Suprapubic skin (tissue), 4 donors: ENCODE results near the gene PDE3B. TPM values are rescaled to one million over a fixed set of nuclear protein-coding genes. Genes with fewer than 3 reads are reported as not detected.
"Not testable (repeated sequence)": the region's sequence is repeated elsewhere in the genome, so short reads cannot be mapped to it uniquely, and the experiment has no call there.

Experiments used
- DNase-seq, 2 donors: peaks; one replicate each; pipeline ENCODE4 v3.0.0-alpha.2; 2019; ENCODE audit warnings: low spot score in 2 of 2
- H3K27ac ChIP-seq: fragments of 200-600 bp; sonication (generic); one replicate; pipeline ENCODE4 v1.5.1; 2019
- H3K27me3 ChIP-seq: fragments of 200-600 bp; sonication (generic); one replicate; pipeline ENCODE4 v1.5.1; 2019
- H3K36me3 ChIP-seq: fragments of 200-600 bp; sonication (generic); one replicate; pipeline ENCODE4 v1.5.1; 2019
- H3K4me1 ChIP-seq: fragments of 200-600 bp; sonication (generic); one replicate; pipeline ENCODE4 v1.5.1; 2019
- H3K4me3 ChIP-seq: fragments of 200-600 bp; sonication (generic); one replicate; pipeline ENCODE4 v1.5.1; 2019; ENCODE audit warnings: mild to moderate bottlenecking
- H3K9me3 ChIP-seq: fragments of 200-600 bp; sonication (generic); one replicate; pipeline ENCODE4 v1.5.1; 2019
- CTCF ChIP-seq, 2 donors: fragments of 200-600 bp in 1 of 2; fragments of 450-650 bp in 1 of 2; sonication (generic) in 1 of 2; IDR thresholded peaks; one replicate each; pipeline ENCODE4 v1.5.1; 2016 to 2019; ENCODE audit warnings: antibody characterized with exemption in 2 of 2, mild to moderate bottlenecking in 1 of 2, moderate library complexity in 1 of 2
- EP300 ChIP-seq: sonication (generic); formaldehyde crosslinking; IDR thresholded peaks from one replicate; pipeline ENCODE4 v1.6.1; 2017; ENCODE audit warnings: antibody characterized with exemption
- POLR2A ChIP-seq, 2 donors: fragments of 450-650 bp; IDR thresholded peaks; one replicate each; pipeline ENCODE4 v1.6.1; 2017; ENCODE audit warnings: antibody characterized with exemption in 2 of 2, mild to moderate bottlenecking in 2 of 2, moderate library complexity in 2 of 2
- POLR2AphosphoS5 ChIP-seq, 3 donors: sonication (generic); formaldehyde crosslinking; IDR thresholded peaks; one replicate each; pipeline ENCODE4 v1.6.1; 2017; ENCODE audit warnings: antibody characterized with exemption in 3 of 3
- WGBS: methylation state at CpG from one replicate; pipeline ENCODE4 v1.1.5; 2018; 5-methylcytosine and 5-hydroxymethylcytosine counted together
- total RNA-seq, 4 donors: library from RNA; depleted of rRNA; stranded (reverse); fragments of >200 nt; gene quantifications; one replicate each; pipeline ENCODE4 v1.1.0, GENCODE V29; 2016

Gene PDE3B
- total RNA-seq, 4 donors from 2014 or later, result 1.9 to 6.8 (median 2.7) TPM

- WGBS, result 95% methylated on average over 2 of the region's 2 CpGs
- no peaks in the 10 kb centered on the region for H3K36me3 ChIP-seq
- DNase-seq, result no peak
These were observed 32.5 kb downstream of the PDE3B start for GRCh38 chr11:14676068-14676467.

GRCh38 chr11:14677146-14677545, 33.5 kb downstream of the PDE3B start:
- Histone ChIP-seq H3K4me3 (no peak overlapping the region), H3K9me3 (no peaks in the 10 kb centered on the region), H3K4me1 (no peaks in the 10 kb centered on the region), H3K27me3 (no peaks in the 10 kb centered on the region), H3K36me3 (no peaks in the 10 kb centered on the region), H3K27ac (no peak overlapping the region)
- 92% methylated on average over 2 of the region's 2 CpGs for WGBS
- TF ChIP-seq CTCF (IDR thresholded peaks at IDR 0.05) (no peak), POLR2AphosphoS5 (IDR thresholded peaks at IDR 0.05) (no peak), EP300 (no peak), POLR2A (IDR thresholded peaks at IDR 0.05) (no peak)
- DNase-seq, result no peak

More at GRCh38 chr11:14676068-14676467, 32.5 kb downstream of the PDE3B start:
- Histone ChIP-seq H3K4me3 (no peak overlapping the region), H3K27ac (no peak overlapping the region), H3K4me1 (no peaks in the 10 kb centered on the region), H3K9me3 (no peaks in the 10 kb centered on the region), H3K27me3 (no peaks in the 10 kb centered on the region)
- no peak for TF ChIP-seq POLR2AphosphoS5 (IDR thresholded peaks at IDR 0.05)
- TF ChIP-seq EP300, result no peak
- no peak for TF ChIP-seq CTCF (IDR thresholded peaks at IDR 0.05)
- no peak for TF ChIP-seq POLR2A (IDR thresholded peaks at IDR 0.05)

GRCh38 chr11:14678350-14678749, 34.7 kb downstream of the PDE3B start:
- WGBS, result 66% methylated on average over 2 of the region's 2 CpGs
- Histone ChIP-seq H3K36me3 (no peaks in the 10 kb centered on the region), H3K9me3 (no peaks in the 10 kb centered on the region), H3K4me1 (no peaks in the 10 kb centered on the region), H3K27ac (no peak overlapping the region), H3K4me3 (no peak overlapping the region), H3K27me3 (no peaks in the 10 kb centered on the region)
- TF ChIP-seq EP300 (no peak), POLR2AphosphoS5 (IDR thresholded peaks at IDR 0.05) (no peak), POLR2A (IDR thresholded peaks at IDR 0.05) (no peak), CTCF (IDR thresholded peaks at IDR 0.05) (no peak)
- no peak for DNase-seq

- H3K36me3 ChIP-seq, result no peaks in the 10 kb centered on the region
- peaks cover 5% of the 10 kb centered on the region for H3K9me3 ChIP-seq
- no peak overlapping the region for H3K4me3 ChIP-seq
- H3K4me1 ChIP-seq, result no peaks in the 10 kb centered on the region
- no peak overlapping the region for H3K27ac ChIP-seq
- DNase-seq, result no peak
- no peaks in the 10 kb centered on the region for H3K27me3 ChIP-seq
- 95% methylated on average over 3 of the region's 3 CpGs for WGBS
- TF ChIP-seq POLR2AphosphoS5 (IDR thresholded peaks at IDR 0.05) (no peak), CTCF (IDR thresholded peaks at IDR 0.05) (no peak), POLR2A (IDR thresholded peaks at IDR 0.05) (no peak), EP300 (no peak)
These were observed 36.1 kb downstream of the PDE3B start for GRCh38 chr11:14679662-14680061.

GRCh38 chr11:14684234-14684915, 40.8 kb downstream of the PDE3B start:
- H3K9me3 ChIP-seq, H3K27me3 ChIP-seq, H3K27ac ChIP-seq, DNase-seq, H3K4me3 ChIP-seq, H3K4me1 ChIP-seq, H3K36me3 ChIP-seq: not testable (repeated sequence)
- 62% methylated on average over 6 of the region's 6 CpGs for WGBS

- no peak for DNase-seq
- no peaks in the 10 kb centered on the region for H3K27me3 ChIP-seq
- H3K36me3 ChIP-seq, result no peaks in the 10 kb centered on the region
- no peak overlapping the region for H3K4me3 ChIP-seq
- H3K27ac ChIP-seq, result no peak overlapping the region
- TF ChIP-seq POLR2AphosphoS5 (IDR thresholded peaks at IDR 0.05), result no peak
- no peak for TF ChIP-seq CTCF (IDR thresholded peaks at IDR 0.05)
- TF ChIP-seq POLR2A (IDR thresholded peaks at IDR 0.05), result no peak
- TF ChIP-seq EP300, result no peak
- H3K9me3 ChIP-seq, result peaks cover 5% of the 10 kb centered on the region
- H3K4me1 ChIP-seq, result no peaks in the 10 kb centered on the region
These were observed 43.9 kb downstream of the PDE3B start for GRCh38 chr11:14687456-14687855.
